Upper lobe of left lung (tissue), 6 donors: ENCODE measurements around the gene SVBP. TPM values are rescaled to one million over a fixed set of nuclear protein-coding genes. Genes with fewer than 3 reads are reported as not detected.

ENCODE experiments used
- total RNA-seq, 6 donors: library from RNA; depleted of rRNA in 4 of 6; stranded (reverse); fragments of >200 nt in 4 of 6; gene quantifications; one replicate each; pipeline versions ENCODE4 v1.1.0 to v1.2.1, GENCODE V29; 2016 to 2021
- donor health status: DM: no; HTN: no; CAD: no; lungs with moderate emphysema.
- donor health status: DM: no; HTN: yes; CAD: no; lungs with severe emphysema.

The SVBP gene
- total RNA-seq, 6 donors from 2014 or later: 5.9 to 32.5 (median 15.4) TPM

Other genes with a start within 250 kb of the SVBP start
- 10 to 100 TPM; 18.2 to 50.3 (median 29.1) TPM for gene PPIH, start 159.0 kb downstream of the SVBP start, total RNA-seq
- gene YBX1, start 135.0 kb downstream of the SVBP start, total RNA-seq: 100 to 1,000 TPM; 309 to 564 (median 516) TPM
- gene CLDN19, start 77.2 kb downstream of the SVBP start, total RNA-seq: not detected
- 10 to 100 TPM; 21.0 to 58.7 (median 35.3) TPM for gene P3H1, start 50.4 kb downstream of the SVBP start, total RNA-seq
- 1 to 10 TPM in 5 of 6 donors, under 1 TPM in 1; 0.55 to 7.4 (median 2.5) TPM for gene C1orf50, start 50.1 kb downstream of the SVBP start, total RNA-seq
- gene TMEM269, start 32.4 kb downstream of the SVBP start, total RNA-seq: 1 to 10 TPM in 1 of 6 donors, under 1 TPM in 3, not detected in 2; 0.07 to 2.1 (median 0.14) TPM
- gene ERMAP, start 275 bp downstream of the SVBP start, total RNA-seq: 10 to 100 TPM; 11.6 to 41.9 (median 14.9) TPM
- 10 to 100 TPM in 2 of 6 donors, 1 to 10 TPM in 4; 7.0 to 17.8 (median 9.4) TPM for gene ZNF691, start 29.2 kb upstream of the SVBP start, total RNA-seq
- 10 to 100 TPM in 3 of 6 donors, 1 to 10 TPM in 3; 6.3 to 24.3 (median 10.5) TPM for gene SLC2A1, start 141.5 kb upstream of the SVBP start, total RNA-seq